Measurements from ENCODE around the gene HSPB2.

The HSPB2 gene

GRCh38 chr11:111938687-111939160 lies 26.2 kb downstream of the HSPB2 start:
- DNase-seq (ENCODE audit: low read depth) = no peak

DNA sequence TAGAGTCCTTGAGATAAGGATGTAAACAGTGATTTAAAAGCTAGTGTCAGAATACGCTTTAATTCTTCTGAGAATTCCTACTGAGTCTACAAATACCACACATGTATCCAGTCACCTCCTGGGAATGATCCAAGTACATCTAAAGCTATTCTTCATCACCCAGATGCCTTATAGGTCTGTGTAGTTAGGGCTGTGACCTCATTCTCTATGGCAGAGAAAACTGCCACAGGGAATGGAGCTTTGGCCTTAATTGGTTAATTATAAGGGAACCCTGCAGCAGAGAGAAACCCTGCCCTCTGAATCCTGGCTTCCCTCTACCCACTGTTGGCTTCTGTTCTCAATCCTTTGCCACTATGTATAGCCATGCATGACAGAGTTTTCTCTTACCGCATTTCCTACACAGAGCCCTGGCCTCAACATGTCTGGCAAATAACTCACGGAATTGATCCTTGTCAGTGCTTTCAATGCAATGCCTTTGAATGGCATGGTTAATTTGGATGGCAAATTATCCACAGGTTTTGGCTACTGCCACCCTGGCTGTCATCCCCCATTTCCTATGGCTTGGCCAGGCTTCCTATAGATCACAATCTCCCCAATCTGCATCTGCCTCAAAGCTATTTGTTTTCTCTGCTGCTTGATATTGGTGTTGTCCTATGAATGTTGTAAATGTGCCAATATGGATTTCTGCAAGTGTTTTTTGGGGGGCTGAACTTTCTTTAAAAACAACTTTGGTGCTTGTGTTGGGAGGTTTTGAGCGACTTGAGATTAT lies 27.5 kb downstream of the HSPB2 start:
- DNase-seq (ENCODE audit: low read depth) = no peak

- DNase-seq (ENCODE audit: low read depth) = no peak
Observed at GRCh38 chr11:111941963-111942362, 29.4 kb downstream of the HSPB2 start.

GRCh38 chr11:111942829-111943228 lies 30.3 kb downstream of the HSPB2 start:
- DNase-seq (ENCODE audit: low read depth) = no peak

DNA sequence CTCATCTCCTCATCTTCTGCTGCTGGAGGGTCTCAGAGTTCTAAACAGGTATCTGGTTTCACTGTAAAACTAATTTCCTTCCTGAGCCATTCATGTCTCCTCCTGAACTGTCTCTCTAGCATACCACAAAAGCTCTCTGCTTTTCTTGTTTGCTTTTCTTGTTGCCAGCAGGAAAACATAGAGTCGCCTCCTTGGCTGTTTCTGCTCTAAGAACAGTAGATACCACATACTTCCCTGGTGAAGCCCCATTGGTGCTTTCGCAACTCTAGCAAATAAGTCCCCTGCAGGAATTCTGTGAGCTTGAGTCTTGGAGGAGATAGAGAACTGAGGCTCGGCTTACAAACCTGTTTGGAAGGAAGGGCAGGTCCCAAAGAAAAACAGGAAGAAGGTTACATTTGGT lies 31.6 kb downstream of the HSPB2 start:
- DNase-seq (ENCODE audit: low read depth) = no peak

GRCh38 chr11:111944651-111945051 lies 32.1 kb downstream of the HSPB2 start:
- DNase-seq (ENCODE audit: low read depth) = no peak

- DNase-seq (ENCODE audit: low read depth) = no peak
Observed at GRCh38 chr11:111945198-111945597, 32.7 kb downstream of the HSPB2 start.

DNA sequence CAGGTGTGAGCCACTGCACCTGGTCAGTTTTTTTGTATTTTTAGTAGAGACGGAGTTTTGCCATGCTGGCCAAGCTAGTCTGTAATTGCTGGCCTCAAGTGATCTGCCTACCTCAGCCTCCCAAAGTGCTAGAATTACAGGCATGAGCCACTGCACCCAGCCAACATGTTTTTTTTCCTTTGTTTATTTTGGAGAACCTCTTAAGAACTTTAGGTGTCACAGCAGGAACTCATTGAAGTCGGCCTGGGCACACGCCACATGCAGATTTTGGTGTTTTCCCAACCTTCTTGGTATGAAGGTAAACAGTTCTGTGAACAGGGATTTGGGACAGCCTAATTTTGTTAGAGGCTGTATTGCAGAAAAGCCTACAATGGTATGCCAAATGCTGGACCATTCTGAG lies 34.0 kb downstream of the HSPB2 start:
- DNase-seq (ENCODE audit: low read depth) = no peak

- DNase-seq (ENCODE audit: low read depth) = no peak
Observed at GRCh38 chr11:111947143-111947542, 34.6 kb downstream of the HSPB2 start.

DNA sequence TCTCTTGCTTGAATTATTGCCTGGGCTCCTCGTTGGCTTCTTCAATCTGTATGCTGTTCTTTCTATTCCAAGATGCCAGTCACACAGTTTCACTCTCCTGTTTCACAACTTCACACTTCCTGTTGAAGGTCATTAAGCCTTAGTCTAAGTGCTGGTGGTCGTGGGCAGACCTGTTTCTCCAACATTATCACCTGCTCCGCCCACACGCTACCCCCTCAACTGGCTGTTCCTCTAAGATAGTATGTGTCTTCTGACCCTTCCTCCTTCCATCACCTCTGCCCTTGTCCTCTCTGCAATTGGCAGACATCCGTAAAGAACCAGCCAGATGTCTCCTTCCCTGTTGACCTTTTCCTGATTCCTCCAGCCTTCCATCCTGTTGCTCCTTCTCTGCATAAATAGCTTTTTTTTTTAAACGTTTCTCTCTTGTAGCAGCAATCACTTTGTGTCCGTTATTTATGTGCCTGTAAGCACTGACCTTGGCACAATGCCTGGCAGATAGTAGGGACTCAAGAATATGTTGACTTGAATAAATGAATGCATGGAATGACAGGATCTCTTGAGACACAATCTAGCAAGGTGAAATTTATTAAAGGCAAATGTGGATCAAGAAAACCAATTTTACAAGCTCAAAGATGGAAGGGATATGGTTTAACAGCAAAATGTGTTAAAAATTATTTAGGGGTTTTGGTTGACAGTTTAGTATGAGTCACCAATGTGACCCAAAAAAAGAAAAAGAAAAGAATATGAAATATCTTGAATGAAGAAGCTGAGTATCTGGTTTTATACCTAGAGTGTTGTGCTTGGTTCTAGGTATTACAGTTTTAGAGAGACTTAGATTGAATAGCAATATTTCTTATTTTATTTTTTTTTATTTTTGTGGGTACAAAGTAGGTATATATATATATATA lies 37.2 kb downstream of the HSPB2 start:
- DNase-seq (ENCODE audit: low read depth) = no peak

GRCh38 chr11:111951565-111951964 lies 39.0 kb downstream of the HSPB2 start:
- DNase-seq (ENCODE audit: low read depth) = no peak

DNA sequence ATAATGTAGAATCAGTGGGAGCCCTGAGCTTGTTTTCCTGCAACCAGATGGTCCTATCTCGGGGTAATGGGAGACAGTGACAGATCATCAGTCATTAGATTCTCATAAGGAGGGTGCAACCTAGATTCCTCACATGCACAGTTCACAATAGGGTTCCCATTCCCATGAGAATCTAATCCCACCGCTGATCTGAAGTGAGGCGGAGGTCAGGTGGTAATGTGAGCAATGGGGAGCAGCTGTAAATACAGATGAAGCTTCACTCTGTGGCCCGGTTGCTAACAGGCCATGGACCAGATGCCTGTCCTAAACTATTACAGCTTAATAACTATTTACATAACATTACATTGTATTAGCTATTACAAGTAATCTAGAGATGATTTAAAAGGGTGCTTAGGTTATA lies 41.6 kb downstream of the HSPB2 start:
- no peak for DNase-seq (ENCODE audit: low read depth)

- no peak for DNase-seq (ENCODE audit: low read depth)
Observed at GRCh38 chr11:111957663-111958444, 45.3 kb downstream of the HSPB2 start.

DNA sequence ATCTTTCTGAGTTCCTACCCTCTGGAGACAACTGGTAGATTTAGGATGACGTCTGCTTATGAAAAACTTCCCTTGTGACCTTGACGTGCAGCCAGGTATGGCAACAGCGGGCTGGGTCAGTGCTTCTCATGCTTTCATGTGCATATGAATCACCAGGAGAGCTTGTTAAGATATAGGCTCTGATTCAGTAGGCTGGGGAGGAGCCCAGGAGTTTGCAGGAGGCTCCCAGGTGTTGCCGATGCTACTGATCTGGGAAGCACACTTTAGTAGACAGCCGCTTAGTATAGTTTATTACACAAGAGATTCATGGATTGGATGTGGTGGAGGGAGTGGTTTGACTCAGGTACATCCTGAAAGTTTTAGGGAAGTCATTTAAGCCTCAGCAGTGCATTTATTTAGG lies 48.4 kb downstream of the HSPB2 start:
- no peak for DNase-seq (ENCODE audit: low read depth)

- no peak for DNase-seq (ENCODE audit: low read depth)
Observed at GRCh38 chr11:111961389-111962300, 49.1 kb downstream of the HSPB2 start.

Measured in HS-5 (cell line).